Erythroblast (primary cell): ENCODE results near the gene GTF2H3.

Source experiments
- DNase-seq, 2 experiments: peaks; one replicate each; lab custom pipeline; 2025; lab: John Stamatoyannopoulos, UW
- GATA1 ChIP-seq: IDR thresholded peaks from 2 replicates; pipeline ENCODE4 v1.6.1; 2011; ENCODE audit warnings: low read depth, mild to moderate bottlenecking, control low read depth, low read length, moderate library complexity
- POLR2A ChIP-seq: IDR thresholded peaks from 2 replicates; pipeline ENCODE4 v1.6.1; 2011; ENCODE audit warnings: mild to moderate bottlenecking, low read length

Gene GTF2H3

DNA sequence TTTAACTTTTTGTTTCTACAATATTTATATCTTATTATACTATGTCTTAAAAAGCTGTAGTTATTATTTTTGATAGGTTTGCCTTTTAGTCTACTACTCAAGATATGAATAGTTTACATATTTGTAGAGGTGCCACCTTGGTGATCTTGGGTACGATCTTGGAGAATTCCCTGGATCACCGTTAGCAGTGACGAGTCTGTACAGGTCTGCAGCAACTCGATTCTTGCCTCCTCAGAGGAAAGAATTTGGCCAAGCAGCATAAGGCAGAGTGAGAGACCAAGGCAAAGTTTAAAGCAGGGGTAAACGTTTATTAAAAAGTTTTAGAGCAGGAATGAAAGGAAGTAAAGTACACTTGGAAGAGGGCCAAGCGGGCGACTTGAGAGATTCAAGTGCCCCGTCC, 34.1 kb downstream of the GTF2H3 start:
- TF ChIP-seq POLR2A, result no peak
- no peak for DNase-seq

DNA sequence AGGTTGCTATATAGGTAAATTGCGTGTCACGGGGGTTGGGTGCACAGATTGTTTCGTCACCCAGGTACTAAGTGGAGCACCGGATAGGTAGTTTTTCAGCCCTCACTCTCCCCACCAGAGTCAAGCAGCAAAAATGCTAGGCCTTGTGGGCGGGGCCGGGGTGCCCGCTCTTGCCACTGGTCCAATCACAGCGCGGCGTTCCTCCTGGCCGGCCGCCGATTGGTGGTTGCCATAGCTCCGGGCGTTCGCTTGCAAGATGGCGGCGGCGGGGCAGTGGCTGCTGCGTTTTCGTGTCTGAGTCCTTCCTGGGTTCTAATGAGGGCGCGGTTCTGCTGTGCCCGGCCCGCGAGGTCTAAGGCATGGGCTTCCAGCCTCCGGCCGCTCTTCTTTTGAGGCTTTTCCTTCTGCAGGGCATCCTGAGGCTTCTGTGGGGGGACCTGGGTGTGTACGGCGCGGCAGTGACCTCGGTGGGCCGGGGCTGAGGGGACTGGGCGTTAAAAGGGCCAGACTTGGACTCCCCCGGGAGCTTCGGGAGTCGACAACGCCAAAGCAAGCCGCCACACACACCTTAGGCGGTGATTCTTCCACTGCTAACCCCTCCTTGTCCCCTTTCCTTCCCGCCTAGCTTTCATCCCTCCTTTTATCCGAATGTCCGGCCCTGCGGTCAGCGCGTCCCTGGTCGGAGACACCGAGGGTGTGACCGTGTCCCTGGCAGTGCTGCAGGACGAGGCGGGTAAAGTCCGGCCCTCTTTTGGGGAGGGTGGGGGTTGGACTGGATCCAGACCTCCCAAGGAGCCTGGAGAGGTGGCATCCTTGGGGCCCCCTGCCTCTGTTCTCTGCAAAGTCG, 37.5 kb downstream of the GTF2H3 start, which contains the start of gene TCTN2:
Gene TCTN2, plus strand, starts transcription at position 232 of the 847 bp plus-strand sequence. Its CDS starts 128 bp downstream, at position 360.
- peak; percentile 95 to 96 for DNase-seq
- TF ChIP-seq POLR2A (no peak), GATA1 (no peak)

DNA sequence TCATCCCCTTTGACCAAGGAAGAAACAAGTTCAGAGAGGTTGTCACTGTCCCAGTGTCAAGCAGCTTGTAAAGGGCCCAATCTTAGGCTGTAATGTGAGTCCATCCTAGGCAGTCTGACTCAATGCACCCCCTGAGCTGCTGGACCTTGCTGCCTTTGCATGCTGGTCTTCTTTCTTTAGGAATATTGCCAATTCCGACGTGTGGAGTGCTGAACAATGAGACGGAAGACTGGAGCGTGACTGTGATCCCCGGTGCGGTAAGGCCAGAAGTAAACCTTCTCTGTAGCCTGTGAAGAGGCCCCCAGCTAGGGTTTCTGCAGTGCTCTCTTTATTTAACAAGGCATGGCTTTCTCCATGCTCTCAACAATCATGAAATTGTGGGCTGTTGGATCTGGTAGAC, 38.2 kb downstream of the GTF2H3 start:
- TF ChIP-seq GATA1 (no peak), POLR2A (no peak)

DNA sequence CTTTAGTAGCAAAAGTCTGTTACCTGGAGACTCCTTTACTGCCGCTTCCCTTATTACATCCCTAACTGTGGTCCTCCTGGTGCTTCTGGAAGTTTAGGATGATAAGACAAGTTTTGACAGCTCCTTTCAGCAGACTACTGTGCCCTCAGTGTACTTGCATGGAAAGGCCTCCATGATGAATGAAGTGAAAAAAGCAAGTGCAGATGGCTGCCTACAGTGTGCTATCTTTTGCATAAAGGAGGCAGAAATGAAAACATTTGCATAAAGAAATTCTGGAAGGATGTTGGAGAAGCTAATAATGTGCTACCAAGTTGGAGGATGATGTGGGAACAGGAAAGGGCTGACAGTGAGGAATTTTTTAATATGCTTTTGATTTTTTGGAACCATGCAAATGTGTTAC, 41.8 kb downstream of the GTF2H3 start:
- no peak for DNase-seq
- TF ChIP-seq GATA1 (no peak), POLR2A (no peak)

More for the DNA sequence above, 38.2 kb downstream of the GTF2H3 start:
- DNase-seq, result no peak

DNA sequence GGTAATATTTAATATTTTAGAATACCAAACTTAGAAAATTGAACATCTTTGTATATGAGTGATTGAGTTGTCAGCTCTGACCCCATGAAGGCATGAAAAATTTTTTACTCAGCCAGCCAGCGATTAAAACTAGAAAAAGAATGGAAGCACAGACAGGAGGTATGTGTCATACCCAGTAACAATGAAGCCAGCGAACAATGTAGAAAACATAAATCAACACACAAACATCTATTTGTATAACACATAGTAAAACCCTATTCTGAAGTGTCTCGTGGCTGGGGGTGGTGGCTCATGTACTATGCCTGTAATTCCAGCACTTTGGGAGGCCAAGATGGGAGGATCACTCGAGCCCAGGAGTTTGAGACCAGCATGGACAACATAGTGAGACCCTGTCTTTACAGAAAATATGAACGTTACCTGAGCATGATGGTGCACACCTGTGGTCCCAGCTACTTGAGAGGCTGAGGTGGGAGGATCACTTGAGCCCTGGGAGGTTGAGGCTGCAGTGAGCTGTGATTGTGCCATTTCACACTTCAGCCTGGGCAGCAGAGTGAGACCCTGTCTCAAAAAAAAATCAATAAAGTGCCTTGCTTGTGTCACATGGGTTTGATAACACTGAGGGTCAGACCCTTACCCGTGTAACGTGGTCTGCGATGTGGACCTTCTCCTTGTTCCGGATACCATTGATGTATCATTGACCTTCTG, 43.1 kb downstream of the GTF2H3 start:
- TF ChIP-seq GATA1, result no peak
- no peak for TF ChIP-seq POLR2A

DNA sequence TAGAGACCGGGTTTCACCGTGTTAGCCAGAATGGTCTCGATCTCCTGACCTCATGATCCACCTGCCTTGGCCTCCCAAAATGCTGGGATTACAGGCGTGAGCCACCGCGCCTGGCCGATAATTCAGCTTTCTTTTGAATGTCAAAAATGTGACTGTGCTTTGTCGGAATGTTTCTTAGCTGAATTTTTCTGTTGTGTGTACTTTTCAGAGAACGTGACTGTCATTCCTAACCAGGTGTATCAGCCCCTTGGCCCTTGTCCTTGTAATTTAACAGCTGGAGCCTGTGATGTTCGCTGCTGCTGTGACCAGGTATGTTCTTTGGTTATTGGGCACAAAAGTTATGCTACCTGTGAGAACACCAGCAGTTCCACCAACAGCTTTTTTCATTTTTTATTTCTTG, 45.4 kb downstream of the GTF2H3 start:
- TF ChIP-seq GATA1, result no peak
- no peak for TF ChIP-seq POLR2A
- no peak for DNase-seq

More for the DNA sequence above, 43.1 kb downstream of the GTF2H3 start:
- DNase-seq, result no peak

GRCh38 chr12:123681605-123682004, 48.0 kb downstream of the GTF2H3 start:
- no peak for DNase-seq
- TF ChIP-seq GATA1 (no peak), POLR2A (no peak)

DNA sequence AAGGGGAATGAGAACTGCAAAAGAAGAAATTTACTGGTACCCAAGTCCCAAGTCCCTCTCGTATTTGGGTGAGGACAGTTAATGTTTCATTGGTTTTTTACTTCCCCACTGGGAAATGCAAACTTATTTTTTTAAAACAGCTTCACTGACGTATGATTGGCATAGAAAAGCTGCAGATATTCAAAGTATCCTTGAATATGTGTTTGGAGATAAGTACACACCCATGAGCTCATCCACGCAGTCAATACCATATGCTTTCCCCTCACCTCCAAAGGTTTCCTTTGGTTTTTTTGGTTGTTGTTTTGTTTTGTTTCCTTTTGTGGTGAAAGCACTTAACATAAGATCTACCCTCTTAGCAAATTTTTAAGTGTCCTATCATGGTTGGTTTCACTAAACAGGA, 50.3 kb downstream of the GTF2H3 start:
- TF ChIP-seq POLR2A (no peak), GATA1 (no peak)
- peak in 1 of 2 experiments; percentile 7 for DNase-seq

- no peak for DNase-seq
- TF ChIP-seq GATA1, result no peak
- TF ChIP-seq POLR2A, result no peak
Measured at GRCh38 chr12:123686636-123687190, 53.1 kb downstream of the GTF2H3 start.

DNA sequence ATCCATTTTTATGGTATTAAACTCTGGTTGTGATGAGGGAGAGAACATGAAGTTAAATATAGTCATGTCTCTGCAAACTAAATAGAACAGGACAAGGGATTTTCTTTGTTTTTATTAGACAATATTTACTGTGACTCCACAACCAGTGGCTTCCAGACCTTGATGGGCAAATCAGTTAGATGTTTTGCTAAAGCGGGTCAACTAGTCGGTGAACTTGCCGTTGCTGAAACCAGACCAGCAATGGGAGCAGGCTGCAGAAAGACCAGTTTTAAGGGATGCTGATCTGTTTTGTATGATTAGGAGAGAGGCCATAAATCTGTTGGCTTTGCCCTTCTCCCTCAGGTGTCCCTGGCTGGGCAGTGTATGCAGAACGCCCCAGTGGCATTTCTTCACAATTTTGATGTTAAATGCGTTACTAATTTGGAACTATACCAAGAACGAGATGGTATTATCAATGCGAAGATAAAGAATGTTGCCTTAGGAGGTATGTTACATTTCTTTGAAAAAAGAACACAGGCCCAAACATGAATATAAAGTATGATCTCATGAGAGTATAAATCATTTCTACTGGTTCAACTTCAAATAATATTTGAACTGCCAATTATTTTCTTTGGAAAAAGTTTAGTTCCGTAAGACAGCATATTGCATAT, 56.7 kb downstream of the GTF2H3 start:
- no peak for DNase-seq
- TF ChIP-seq GATA1, result no peak
- no peak for TF ChIP-seq POLR2A

DNA sequence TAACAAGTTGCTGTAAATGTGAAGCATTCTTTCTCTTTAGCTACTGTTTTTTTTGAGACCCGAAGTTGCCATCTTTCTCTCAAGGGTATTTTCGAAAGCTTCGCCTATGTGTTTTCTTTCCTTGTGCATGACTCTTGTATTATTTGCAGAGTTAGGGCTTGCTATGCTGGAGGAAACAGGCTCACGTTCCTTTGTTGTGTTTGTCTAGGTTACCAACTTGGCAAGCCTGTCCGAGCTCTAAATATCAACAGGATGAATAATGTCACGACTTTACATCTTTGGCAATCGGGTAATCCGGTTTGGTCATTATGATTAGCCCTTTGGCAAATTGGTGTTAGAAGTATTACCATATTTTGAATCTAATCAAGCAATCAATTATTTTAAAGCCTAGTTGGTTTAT, 62.6 kb downstream of the GTF2H3 start:
- no peak for DNase-seq
- TF ChIP-seq GATA1, result no peak
- no peak for TF ChIP-seq POLR2A

DNA sequence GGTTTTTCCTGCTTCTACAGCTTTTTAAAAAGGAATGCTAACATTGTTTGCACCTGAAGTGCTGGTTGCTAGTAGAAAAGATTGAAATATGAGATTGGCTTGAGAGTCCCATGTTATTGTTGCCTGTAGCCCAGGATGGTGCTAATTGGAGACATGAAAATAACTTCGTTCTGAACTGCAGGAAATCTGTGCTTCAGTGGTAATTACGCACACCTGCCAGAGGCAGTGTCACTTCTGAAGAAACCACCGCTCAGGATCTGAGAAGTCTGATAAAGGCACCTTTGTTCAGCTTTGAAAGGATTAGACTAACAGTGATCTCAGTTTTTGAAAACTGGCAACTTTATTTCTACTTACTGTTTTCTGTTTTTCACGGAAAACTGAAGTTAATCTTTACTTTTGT, 63.0 kb downstream of the GTF2H3 start:
- TF ChIP-seq GATA1, result no peak
- no peak for TF ChIP-seq POLR2A
- DNase-seq, result no peak

DNA sequence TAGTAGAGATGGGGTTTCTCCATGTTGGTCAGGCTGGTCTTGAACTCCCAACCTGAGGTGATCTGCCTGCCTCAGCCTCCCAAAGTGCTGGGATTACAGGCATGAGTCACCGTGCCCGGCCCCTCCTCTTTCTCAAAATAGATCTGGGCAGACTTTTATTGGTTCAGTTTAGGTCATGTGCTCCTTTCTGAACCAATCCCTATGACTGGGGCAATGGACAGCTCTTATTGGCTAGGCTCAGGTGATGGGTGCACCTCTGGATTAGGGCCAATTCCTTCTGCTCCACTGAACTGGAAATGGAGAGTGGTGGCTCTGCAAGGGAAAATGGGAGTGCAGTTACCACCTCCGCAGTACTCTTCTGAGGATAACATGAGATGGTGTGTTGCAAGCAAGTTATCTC, 72.3 kb downstream of the GTF2H3 start:
- TF ChIP-seq GATA1 (no peak), POLR2A (no peak)

DNA sequence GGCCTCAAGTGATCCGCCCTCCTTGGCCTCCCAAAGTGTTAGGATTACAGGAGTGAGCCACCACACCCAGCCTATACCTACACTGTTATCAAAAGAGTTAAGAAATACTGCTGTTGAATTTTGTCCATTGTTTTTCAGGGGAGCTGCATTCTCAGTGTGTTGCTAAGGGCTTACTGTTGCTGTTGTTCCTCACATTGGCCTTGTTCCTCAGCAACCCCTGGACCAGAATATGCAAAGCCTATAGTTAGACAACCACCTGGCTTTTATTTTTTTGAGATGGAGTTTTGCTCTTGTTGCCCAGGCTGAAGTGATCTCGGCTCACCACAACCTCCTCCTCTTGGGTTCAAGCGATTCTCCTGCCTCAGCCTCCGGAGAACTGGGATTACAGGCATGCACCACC, 73.8 kb downstream of the GTF2H3 start:
- TF ChIP-seq GATA1 (no peak), POLR2A (no peak)
- DNase-seq, result no peak

More for the DNA sequence above, 72.3 kb downstream of the GTF2H3 start:
- peak; percentile 39 to 40 for DNase-seq
